ENCODE measurements around the gene SULT1A3.
A peak's percentile ranks its signal among the peaks of the same experiment; 100 is the strongest.
"Not testable (repeated sequence)": the region's sequence is repeated elsewhere in the genome, so short reads cannot be mapped to it uniquely, and the experiment has no call there.

Gene SULT1A3

DNA sequence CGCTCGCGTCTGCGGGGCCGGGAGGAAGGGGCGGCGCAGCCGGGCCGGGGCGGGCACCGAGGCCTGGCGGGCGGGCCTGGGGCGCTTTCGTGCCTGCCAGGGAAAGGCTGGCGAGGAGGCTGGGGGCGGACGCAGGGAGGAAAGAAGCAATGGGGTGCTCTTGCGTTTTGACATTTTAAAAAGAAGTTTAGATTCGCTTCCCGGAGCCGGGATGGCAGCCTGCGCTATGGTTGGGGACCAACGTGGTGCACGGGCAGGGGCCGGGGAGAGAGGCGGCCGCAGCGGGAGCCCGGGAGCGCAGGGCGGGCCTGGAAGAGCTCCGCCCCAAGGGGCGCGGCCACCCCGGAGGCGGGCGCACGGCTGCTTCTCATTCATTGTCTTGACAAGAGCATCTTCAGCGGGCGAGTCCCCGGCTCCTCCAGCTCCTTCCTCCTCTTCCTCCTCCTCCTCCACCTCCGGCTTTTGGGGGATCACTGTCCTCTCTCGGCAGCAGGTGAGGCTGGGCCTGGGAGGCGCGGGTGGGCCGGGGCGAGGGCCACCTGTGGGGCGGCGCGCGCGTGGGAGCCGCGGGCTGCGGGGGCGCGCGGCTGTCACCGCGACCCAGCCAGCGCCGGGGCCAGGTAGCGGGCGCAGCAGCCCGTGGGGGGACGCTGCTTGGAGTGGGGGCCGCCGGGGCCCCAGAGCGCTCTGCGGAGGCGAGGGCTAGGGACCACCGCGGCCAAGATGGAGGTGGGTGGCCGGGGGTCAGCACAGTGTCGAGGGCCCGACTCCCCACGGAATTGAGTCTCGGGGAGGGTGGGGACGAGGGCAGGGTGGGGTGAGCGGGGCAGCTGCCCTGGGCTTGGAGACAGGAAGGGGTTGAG is 15.6 kb upstream of the SULT1A3 start, which contains the start of gene CORO1A:
Gene CORO1A (plus strand): TSS at position 370 of the 863 bp plus-strand sequence. CDS start 1,608 bp downstream, outside the sequence.
- Histone ChIP-seq H3K36me3 (replicated peaks) (peaks cover 6% of the 10 kb centered on the region), H3K9me3 (no peaks in the 10 kb centered on the region), H3K4me3 (peak within 1 kb of the TSS; percentile 34), H3K27me3 (ENCODE audit: low read depth) (no peaks in the 10 kb centered on the region), H3K4me1 (peaks cover 8% of the 10 kb centered on the region)
- in situ Hi-C loops (cut with MboI; ENCODE audit: low sequenced_read_pairs) = no loop called here
- DNase-seq (ENCODE audit: low spot score in 2 of 2) = peak; percentile 82 to 92

DNA sequence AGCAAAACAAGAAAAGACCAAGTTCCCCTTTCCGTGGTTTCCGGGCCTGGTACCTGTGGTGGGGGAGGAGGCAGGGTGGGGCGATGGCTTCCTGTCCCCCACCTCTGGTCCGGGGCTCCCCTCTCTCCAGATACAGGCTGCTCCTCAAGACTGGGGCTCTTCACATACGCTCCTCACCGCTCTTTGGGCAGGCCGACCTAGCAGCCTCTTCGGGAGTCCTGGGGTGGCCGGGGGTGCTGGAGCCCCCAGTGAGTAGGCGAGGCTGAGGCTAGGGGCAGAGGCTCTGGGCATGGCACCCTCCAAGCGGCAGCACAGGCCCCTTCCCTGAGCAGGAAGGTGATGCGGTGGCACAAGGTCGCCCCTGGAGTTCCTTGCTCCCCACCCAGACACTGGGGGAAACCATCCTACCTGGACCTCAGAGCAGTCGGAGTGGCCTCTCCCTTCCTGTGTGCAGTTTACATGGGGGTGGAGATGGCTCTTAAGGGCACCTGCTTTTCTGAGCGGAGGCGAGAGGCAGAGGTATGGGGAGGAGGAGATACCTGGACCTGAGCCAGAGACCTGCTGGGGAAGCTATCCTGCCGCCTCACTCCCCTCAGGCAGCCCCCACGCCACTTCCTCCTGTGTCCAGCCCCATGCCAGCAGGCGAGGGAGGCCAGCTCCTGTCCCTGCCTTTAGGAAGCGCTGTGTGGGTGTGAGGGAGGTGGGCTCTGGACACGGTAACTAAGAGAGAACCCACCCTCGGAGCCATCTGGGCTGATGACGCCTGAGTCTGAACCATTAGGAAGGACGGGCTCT is 14.8 kb upstream of the SULT1A3 start:
- no peaks in the 10 kb centered on the region for H3K27me3 ChIP-seq (ENCODE audit: low read depth)
- peak in 1 of 2 experiments; percentile 10 for DNase-seq (ENCODE audit: low spot score in 2 of 2)
- peak overlapping the region; percentile 34 for H3K4me3 ChIP-seq
- in situ Hi-C loops (cut with MboI; ENCODE audit: low sequenced_read_pairs) = no loop called here
- H3K4me1 ChIP-seq = peaks cover 8% of the 10 kb centered on the region
- H3K36me3 ChIP-seq (replicated peaks) = peaks cover 6% of the 10 kb centered on the region
- H3K9me3 ChIP-seq = no peaks in the 10 kb centered on the region

DNA sequence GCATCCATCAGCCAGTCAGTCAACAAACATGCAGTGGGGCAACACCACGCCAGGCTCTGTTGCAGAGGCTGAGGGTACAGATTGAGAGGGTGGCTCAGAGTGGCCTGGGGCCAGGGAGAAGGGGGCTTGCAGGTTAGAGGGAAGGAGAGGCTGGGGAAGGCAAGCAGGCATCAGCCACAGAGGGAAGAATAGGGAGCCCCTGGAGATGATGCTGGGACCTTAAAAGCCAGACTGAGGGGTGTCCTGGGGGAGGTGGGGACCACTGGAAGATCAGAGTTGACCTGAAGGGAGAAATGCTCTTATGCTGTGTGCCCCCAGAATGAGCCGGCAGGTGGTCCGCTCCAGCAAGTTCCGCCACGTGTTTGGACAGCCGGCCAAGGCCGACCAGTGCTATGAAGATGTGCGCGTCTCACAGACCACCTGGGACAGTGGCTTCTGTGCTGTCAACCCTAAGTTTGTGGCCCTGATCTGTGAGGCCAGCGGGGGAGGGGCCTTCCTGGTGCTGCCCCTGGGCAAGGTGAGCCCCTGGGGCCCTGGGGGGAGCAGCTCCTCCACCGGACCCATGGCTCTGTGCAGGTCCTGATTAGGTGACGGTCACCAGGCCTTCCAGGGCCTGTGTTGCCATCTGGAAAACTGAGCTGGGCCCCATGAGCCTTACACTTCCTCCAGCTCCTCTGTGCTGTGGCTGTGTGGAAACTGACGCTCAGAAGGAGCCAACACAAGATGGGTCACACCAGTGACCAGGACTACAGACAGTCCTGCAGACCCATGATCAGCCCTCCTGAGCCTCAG is 14.0 kb upstream of the SULT1A3 start:
- no peaks in the 10 kb centered on the region for H3K9me3 ChIP-seq
- peaks cover 8% of the 10 kb centered on the region for H3K4me1 ChIP-seq
- DNase-seq (ENCODE audit: low spot score in 2 of 2) = no peak
- in situ Hi-C loops (cut with MboI; ENCODE audit: low sequenced_read_pairs) = no loop called here
- no peaks in the 10 kb centered on the region for H3K27me3 ChIP-seq (ENCODE audit: low read depth)
- H3K36me3 ChIP-seq (replicated peaks) = peaks cover 6% of the 10 kb centered on the region
- no peak overlapping the region for H3K4me3 ChIP-seq

DNA sequence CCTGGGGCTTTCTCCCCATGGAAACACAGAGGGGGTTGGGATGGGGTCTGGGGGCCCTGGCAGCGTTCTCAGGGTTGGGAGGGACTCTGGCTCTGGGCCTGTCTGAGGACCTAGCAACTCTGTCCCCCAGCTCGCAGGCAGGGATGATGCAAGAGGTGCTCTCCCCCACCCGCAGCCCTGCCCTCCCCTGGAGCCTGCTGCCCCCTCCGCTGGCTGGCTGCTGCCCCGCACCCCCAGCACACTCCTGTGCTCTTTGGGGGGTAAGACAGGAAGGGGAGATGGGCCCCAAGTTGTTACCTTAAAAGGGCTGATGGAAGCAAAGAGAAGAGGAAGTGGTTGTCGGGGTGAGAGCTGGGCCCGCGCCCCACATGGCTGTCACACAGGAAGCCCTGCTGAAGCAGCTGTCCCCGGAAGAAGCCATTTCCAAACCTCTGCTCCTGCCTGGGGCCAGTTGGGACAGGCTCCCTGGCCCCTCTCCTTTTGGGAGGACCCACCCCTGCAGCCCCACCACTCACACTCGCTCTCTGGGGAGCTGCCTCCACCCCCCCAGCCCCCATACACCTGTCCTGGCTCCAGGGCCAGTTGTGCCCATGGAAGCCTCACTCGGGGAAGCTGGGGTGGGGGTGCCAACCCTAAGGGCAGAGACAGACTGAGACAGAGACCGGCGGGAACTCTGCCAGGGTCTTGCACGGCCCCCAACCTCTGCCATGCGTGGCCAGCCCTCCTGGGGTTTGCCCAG is 13.2 kb upstream of the SULT1A3 start:
- Histone ChIP-seq H3K27me3 (ENCODE audit: low read depth) (no peaks in the 10 kb centered on the region), H3K4me1 (peaks cover 8% of the 10 kb centered on the region), H3K9me3 (no peaks in the 10 kb centered on the region), H3K36me3 (replicated peaks) (peaks cover 6% of the 10 kb centered on the region), H3K4me3 (no peak overlapping the region)
- DNase-seq (ENCODE audit: low spot score in 2 of 2) = no peak
- in situ Hi-C loops (cut with MboI; ENCODE audit: low sequenced_read_pairs) = no loop called here

DNA sequence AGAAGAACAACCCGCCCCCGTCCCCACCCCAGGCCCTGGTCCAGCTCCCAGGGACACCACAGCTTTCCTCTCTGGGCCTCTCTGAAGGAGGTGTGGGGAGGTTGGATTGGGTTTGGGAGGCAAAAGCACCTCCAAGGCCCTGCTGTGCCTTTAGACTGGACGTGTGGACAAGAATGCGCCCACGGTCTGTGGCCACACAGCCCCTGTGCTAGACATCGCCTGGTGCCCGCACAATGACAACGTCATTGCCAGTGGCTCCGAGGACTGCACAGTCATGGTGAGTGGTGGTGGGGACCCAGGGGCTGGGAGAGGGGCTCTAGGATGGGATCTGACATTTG is 12.6 kb upstream of the SULT1A3 start:
- in situ Hi-C loops (cut with MboI; ENCODE audit: low sequenced_read_pairs) = no loop called here
- peaks cover 8% of the 10 kb centered on the region for H3K4me1 ChIP-seq
- DNase-seq (ENCODE audit: low spot score in 2 of 2) = no peak
- no peak overlapping the region for H3K4me3 ChIP-seq
- H3K9me3 ChIP-seq = no peaks in the 10 kb centered on the region
- H3K27me3 ChIP-seq (ENCODE audit: low read depth) = no peaks in the 10 kb centered on the region
- H3K36me3 ChIP-seq (replicated peaks) = peaks cover 6% of the 10 kb centered on the region

DNA sequence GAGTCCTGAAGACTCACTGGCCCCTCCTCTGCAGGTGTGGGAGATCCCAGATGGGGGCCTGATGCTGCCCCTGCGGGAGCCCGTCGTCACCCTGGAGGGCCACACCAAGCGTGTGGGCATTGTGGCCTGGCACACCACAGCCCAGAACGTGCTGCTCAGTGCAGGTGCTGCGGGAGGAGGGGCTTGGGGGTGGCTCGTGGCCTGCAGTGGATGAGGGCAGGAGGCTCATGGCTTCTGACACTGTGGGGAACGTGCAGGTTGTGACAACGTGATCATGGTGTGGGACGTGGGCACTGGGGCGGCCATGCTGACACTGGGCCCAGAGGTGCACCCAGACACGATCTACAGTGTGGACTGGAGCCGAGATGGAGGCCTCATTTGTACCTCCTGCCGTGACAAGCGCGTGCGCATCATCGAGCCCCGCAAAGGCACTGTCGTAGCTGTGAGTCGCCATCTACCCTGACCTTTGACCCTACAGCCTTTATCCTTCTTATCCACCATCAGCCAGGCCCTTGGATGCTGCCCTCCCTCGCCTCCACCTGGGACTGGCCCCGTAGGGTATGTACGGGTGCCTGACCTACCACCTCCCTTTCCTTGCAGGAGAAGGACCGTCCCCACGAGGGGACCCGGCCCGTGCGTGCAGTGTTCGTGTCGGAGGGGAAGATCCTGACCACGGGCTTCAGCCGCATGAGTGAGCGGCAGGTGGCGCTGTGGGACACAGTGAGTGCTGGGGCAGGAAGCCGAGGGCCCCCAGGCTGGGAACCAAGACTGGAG is 12.1 kb upstream of the SULT1A3 start:
- in situ Hi-C loops (cut with MboI; ENCODE audit: low sequenced_read_pairs) = no loop called here
- DNase-seq (ENCODE audit: low spot score in 2 of 2) = peak in 1 of 2 experiments; percentile 82
- H3K4me1 ChIP-seq = peaks cover 8% of the 10 kb centered on the region
- H3K9me3 ChIP-seq = no peaks in the 10 kb centered on the region
- no peaks in the 10 kb centered on the region for H3K27me3 ChIP-seq (ENCODE audit: low read depth)
- no peak overlapping the region for H3K4me3 ChIP-seq
- H3K36me3 ChIP-seq (replicated peaks) = peaks cover 6% of the 10 kb centered on the region

DNA sequence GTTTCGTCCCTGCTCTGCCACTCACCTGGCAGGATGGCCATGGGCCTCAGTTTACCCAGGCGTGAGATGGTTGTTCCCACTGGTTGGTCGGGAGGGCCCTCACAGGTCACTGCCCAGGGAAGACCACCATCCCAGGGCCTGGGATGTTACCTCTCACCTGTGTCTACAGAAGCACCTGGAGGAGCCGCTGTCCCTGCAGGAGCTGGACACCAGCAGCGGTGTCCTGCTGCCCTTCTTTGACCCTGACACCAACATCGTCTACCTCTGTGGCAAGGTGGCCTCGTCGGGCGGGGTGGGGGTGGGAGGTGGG is 11.5 kb upstream of the SULT1A3 start:
- H3K4me1 ChIP-seq = peaks cover 8% of the 10 kb centered on the region
- in situ Hi-C loops (cut with MboI; ENCODE audit: low sequenced_read_pairs) = no loop called here
- no peak for DNase-seq (ENCODE audit: low spot score in 2 of 2)
- H3K36me3 ChIP-seq (replicated peaks) = peaks cover 6% of the 10 kb centered on the region
- no peak overlapping the region for H3K4me3 ChIP-seq
- H3K27me3 ChIP-seq (ENCODE audit: low read depth) = no peaks in the 10 kb centered on the region
- H3K9me3 ChIP-seq = no peaks in the 10 kb centered on the region

DNA sequence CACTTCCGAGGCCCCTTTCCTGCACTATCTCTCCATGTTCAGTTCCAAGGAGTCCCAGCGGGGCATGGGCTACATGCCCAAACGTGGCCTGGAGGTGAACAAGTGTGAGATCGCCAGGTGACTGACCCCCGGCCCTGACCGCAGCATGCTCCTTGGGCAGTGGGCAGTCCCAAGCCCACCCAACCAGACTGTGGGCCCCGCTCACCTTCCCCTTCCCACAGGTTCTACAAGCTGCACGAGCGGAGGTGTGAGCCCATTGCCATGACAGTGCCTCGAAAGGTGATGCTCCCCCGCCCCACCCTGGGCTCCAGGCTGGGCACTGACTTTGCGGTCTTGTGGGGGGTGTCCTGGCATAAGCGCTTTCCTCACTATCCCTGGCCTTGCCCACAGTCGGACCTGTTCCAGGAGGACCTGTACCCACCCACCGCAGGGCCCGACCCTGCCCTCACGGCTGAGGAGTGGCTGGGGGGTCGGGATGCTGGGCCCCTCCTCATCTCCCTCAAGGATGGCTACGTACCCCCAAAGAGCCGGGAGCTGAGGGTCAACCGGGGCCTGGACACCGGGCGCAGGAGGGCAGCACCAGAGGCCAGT is 11.0 kb upstream of the SULT1A3 start:
- no peaks in the 10 kb centered on the region for H3K27me3 ChIP-seq (ENCODE audit: low read depth)
- H3K36me3 ChIP-seq (replicated peaks) = peaks cover 6% of the 10 kb centered on the region
- H3K9me3 ChIP-seq = no peaks in the 10 kb centered on the region
- H3K4me1 ChIP-seq = peaks cover 5% of the 10 kb centered on the region; the same call in 1 of the 2 replicates
- DNase-seq (ENCODE audit: low spot score in 2 of 2) = no peak
- in situ Hi-C loops (cut with MboI; ENCODE audit: low sequenced_read_pairs) = no loop called here
- H3K4me3 ChIP-seq = no peak overlapping the region

DNA sequence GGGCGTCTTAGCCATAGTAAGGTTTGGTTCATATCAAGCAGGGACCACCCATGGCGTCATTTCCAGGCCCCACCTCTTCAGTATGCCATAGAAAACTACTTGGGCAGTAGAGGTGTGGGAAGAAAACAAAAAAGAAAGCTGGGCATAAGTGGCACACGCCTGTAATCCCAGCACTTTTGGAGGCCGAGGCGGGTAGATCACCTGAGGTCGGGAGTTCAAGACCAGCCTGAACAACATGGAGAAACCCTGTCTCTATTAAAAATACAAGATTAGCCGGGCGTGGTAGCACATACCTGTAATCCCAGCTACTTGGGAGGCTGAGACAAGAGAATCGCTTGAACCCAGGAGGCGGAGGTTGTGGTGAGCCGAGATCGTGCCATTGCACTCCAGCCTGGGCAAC is 7.9 kb upstream of the SULT1A3 start:
- H3K4me1 ChIP-seq; H3K36me3 ChIP-seq (replicated peaks); DNase-seq (ENCODE audit: low spot score in 2 of 2); in situ Hi-C loops (cut with MboI; ENCODE audit: low sequenced_read_pairs); H3K9me3 ChIP-seq; H3K4me3 ChIP-seq; H3K27me3 ChIP-seq (ENCODE audit: low read depth): not testable (repeated sequence)

DNA sequence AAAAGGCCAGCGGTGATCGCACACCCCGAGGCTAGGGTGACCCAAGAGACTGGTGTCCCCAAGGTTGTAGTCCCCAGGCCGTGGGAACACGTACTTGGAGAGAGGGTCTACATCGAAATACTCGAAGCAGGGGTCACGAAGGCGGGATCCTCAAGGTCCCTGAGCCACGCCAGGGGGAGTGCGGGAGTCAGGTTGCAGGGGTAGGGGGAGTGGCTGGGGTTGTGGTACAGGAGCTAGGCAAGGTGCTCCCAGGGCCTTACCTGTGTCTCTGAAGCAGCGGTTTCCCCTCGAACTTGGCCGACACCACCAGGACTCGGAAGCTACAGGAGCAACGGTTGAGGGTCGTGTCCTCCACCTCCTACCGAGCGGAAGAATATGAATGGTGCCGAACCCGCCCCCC is 6.0 kb upstream of the SULT1A3 start:
- DNase-seq (ENCODE audit: low spot score in 2 of 2); H3K9me3 ChIP-seq; H3K4me3 ChIP-seq; H3K4me1 ChIP-seq; in situ Hi-C loops (cut with MboI; ENCODE audit: low sequenced_read_pairs); H3K27me3 ChIP-seq (ENCODE audit: low read depth); H3K36me3 ChIP-seq (replicated peaks): not testable (repeated sequence)

DNA sequence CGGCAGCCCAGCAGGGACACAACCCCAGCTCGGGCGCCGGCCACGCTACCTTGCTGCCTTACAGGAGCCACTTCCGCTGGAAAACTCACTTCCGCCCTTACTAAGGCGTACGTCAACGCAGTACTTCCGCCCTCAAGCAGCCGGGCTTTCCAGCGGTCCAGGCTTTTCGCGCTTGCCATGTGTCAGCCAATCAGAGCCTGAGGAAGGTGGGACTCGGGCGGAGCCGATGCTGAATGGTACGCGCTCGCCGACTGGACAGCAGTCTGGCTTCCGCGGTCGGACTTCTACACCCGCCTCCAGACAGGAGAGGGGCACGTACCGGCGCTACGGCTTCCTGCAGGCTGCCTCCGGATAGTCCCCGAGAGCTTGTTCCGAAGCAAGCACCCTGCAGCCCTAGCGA is 5.4 kb upstream of the SULT1A3 start, which contains the start of the genes BOLA2B and SLX1A:
Gene BOLA2B (minus strand): TSS at position 52 of the 400 bp plus-strand sequence. CDS start 71 bp downstream, outside the sequence.
Gene SLX1A (plus strand): TSS at position 261 of the 400 bp plus-strand sequence. CDS start 210 bp downstream, outside the sequence.
- H3K4me3 ChIP-seq; DNase-seq (ENCODE audit: low spot score in 2 of 2); in situ Hi-C loops (cut with MboI; ENCODE audit: low sequenced_read_pairs); H3K36me3 ChIP-seq (replicated peaks); H3K9me3 ChIP-seq; H3K27me3 ChIP-seq (ENCODE audit: low read depth); H3K4me1 ChIP-seq: not testable (repeated sequence)

DNA sequence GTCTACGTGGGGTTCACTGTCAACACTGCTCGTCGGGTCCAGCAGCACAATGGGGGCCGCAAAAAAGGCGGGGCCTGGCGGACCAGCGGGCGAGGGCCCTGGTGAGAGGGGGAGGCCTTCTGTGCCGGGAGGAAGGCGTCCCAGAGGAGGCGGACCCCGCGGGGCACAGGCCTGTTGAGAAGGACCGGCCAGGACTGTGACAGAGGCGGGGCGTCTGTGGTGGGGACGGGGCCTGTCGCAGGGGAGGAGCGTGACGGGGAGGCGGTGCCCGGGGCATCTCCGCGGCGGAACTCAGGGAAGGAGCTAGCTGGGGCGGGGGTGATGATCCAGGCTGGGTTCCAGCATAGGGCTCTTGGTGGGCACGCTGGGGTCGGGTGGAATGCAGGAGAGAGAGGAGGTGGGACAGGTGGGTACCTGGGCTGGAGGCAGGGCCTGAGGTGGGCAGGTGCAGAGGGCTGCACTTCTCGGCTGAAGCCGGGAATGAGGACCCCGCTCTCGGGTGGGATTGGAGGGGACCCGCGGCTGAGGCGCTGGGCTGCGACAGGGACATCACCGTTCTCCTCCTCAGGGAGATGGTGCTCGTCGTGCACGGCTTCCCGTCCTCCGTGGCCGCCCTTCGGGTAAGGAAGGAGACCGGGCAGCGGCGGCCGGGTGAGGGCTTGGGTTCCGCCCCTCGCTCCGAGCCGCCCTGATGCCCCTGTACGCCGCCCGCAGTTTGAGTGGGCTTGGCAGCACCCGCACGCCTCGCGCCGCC is 4.7 kb upstream of the SULT1A3 start:
- H3K4me3 ChIP-seq = not testable (repeated sequence)

More for the DNA sequence above, 4.7 kb upstream of the SULT1A3 start:
- in situ Hi-C loops (cut with MboI; ENCODE audit: low sequenced_read_pairs); H3K4me1 ChIP-seq; H3K9me3 ChIP-seq; DNase-seq (ENCODE audit: low spot score in 2 of 2); H3K27me3 ChIP-seq (ENCODE audit: low read depth); H3K36me3 ChIP-seq (replicated peaks): not testable (repeated sequence)

Measured in HAP-1 (cell line).